NCI-H1694 (cell line): ENCODE measurements around the gene LZIC.
"Not testable (repeated sequence)": the region's sequence is repeated elsewhere in the genome, so short reads cannot be mapped to it uniquely, and the experiment has no call there.

Experiments used
- DNase-seq: peaks from one replicate; lab custom pipeline; 2025; lab: John Stamatoyannopoulos, UW

Gene LZIC

GRCh38 chr1:9942939-9943788, at the start of gene LZIC, which contains the start of gene NMNAT1:
Gene LZIC (minus strand): TSS chr1:9943391. CDS start chr1:9936619, 6,772 bp downstream.
Gene NMNAT1 (plus strand): TSS chr1:9943475. CDS start chr1:9972074, 28,599 bp downstream.
- peak; percentile 66 for DNase-seq

- no peak for DNase-seq
These were observed 49.7 kb upstream of the LZIC start for GRCh38 chr1:9992910-9993309.

GRCh38 chr1:9990944-9991343, 47.8 kb upstream of the LZIC start:
- no peak for DNase-seq

GRCh38 chr1:9989773-9990172, 46.6 kb upstream of the LZIC start:
- DNase-seq: no peak

GRCh38 chr1:9985001-9985400, 41.8 kb upstream of the LZIC start:
- DNase-seq: no peak

GRCh38 chr1:9984253-9984652, 41.1 kb upstream of the LZIC start:
- DNase-seq: no peak

GRCh38 chr1:9960706-9961562, 17.7 kb upstream of the LZIC start:
- DNase-seq: peak; percentile 73

GRCh38 chr1:9960011-9960410, 16.8 kb upstream of the LZIC start:
- DNase-seq: no peak

GRCh38 chr1:9957726-9958125, 14.5 kb upstream of the LZIC start:
- DNase-seq: no peak

- no peak for DNase-seq
These were observed 3.1 kb upstream of the LZIC start for GRCh38 chr1:9946315-9946714.

- DNase-seq: peak; percentile 72
These were observed 722 bp downstream of the LZIC start for GRCh38 chr1:9942399-9942938.

GRCh38 chr1:9929431-9930385, 13.5 kb downstream of the LZIC start:
- DNase-seq: no peak

- DNase-seq: no peak
These were observed 15.9 kb downstream of the LZIC start for GRCh38 chr1:9927259-9927658.

GRCh38 chr1:9922342-9922741, 20.8 kb downstream of the LZIC start:
- DNase-seq: no peak

- DNase-seq: no peak
These were observed 22.6 kb downstream of the LZIC start for GRCh38 chr1:9920606-9921005.

GRCh38 chr1:9917901-9918300, 25.3 kb downstream of the LZIC start:
- DNase-seq: no peak

GRCh38 chr1:9917495-9917894, 25.7 kb downstream of the LZIC start:
- DNase-seq: not testable (repeated sequence)

GRCh38 chr1:9916452-9916851, 26.7 kb downstream of the LZIC start:
- no peak for DNase-seq

GRCh38 chr1:9914610-9914937, 28.6 kb downstream of the LZIC start:
- no peak for DNase-seq

- DNase-seq: no peak
These were observed 30.8 kb downstream of the LZIC start for GRCh38 chr1:9912264-9912936.
